ENCODE results near the gene MYO5A. TPM values are rescaled to one million over a fixed set of nuclear protein-coding genes. Genes with fewer than 3 reads are reported as not detected.

Gene MYO5A
- total RNA-seq, 1 donor from 2014 or later: 7.4 TPM

DNA sequence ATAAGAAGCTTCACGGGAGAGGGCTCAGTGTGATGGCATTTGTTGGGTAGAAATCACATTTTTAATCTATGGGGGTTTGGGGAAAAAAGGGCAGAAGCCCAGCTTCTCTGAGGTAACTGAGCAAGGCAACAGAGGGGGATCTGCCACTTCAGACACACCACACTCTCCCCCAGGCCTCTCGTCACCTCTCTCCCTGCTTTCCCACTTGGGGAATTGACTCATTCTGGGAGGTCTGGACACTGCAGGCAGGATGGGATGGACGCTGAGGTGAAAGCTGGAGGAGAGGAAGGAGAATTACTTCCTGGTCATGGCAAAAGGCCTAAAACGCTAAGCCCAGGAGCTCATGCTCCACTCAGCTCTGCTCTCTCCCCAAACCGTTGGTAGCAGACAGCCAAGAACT is 266.3 kb downstream of the MYO5A start:
- intact Hi-C loops (cut with DNase I): no loop called here
- DNase-seq (no peak), ATAC-seq (ENCODE audit: poor library complexity) (no peak)

DNA sequence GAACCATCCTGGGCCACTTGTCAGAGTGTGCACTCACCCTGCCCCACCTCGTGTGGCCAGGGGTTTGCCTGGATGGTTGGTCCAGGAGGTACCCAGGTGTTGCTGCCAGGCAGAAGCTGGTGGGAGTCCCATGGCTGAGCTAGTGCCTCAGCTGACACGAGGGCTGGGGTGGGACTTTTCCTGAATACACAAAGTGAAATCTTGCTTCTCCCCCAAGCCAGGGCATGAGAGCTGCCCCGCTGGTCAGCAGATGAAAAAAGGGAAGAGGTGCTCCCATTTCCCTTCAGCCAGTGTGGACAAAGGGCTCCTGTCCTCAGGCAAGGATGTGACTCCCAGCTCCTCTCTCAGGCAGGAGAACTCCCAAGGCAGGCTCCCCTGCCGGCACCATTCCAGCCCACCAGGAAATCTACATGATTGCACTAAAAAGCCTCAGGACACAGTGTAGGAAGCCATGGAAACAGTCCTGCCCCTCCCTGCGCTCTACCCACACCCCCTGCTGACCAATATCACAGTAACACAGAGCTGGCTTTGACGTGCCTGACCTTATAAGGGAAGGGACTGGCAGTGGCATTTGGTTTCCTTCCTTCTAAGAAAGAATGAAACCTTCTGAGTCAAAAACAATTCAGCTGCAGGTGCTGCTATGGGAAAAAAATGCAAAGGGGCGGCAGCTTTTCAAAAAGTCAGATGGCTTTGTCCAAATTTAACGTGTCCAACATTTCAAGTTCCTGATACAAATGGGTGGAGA is 267.0 kb downstream of the MYO5A start:
- intact Hi-C loops (cut with DNase I): no loop called here
- peak; percentile 89 for ATAC-seq (ENCODE audit: poor library complexity)
- DNase-seq: peak; percentile 72

DNA sequence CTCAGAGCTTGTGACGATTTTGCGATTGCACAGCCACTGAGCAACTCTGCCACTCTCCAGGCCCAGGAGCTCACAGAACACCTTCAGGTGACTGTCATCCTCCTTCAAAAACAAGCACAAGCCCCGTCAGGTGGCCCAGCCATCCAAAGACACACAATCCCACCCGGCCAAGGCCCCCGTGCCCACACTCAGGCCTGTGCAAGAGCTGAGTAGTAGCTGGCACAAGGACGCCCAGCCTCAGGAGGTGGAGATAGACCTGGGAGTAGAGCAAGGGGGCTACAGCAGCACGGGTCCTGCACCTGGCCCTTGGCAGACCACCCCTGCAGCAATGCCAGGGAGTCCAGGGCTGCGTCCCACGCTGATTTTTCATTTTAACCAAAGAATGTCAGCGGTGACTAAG is 267.7 kb downstream of the MYO5A start:
- no peak for DNase-seq
- ATAC-seq (ENCODE audit: poor library complexity): no peak
- intact Hi-C loops (cut with DNase I): no loop called here

DNA sequence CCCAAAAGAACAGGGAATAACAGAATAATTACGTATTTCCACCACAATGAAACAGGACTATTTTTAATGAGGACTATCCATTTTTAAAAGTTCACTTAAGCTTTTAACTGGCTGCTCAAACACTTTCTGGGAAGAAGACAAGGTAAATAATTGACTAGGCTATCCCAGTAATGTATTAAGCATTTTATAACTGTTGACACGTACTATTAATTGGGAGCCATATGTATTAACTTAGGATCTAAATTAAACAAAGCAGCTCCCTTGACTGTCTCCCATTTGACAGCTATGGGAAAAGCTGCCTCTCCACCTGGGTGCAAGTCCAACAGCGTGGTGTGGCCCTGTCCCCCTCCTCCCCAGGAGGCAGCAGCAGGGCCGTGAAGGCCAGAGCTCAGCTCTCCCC is 269.2 kb downstream of the MYO5A start:
- DNase-seq (no peak), ATAC-seq (ENCODE audit: poor library complexity) (no peak)
- intact Hi-C loops (cut with DNase I): no loop called here

DNA sequence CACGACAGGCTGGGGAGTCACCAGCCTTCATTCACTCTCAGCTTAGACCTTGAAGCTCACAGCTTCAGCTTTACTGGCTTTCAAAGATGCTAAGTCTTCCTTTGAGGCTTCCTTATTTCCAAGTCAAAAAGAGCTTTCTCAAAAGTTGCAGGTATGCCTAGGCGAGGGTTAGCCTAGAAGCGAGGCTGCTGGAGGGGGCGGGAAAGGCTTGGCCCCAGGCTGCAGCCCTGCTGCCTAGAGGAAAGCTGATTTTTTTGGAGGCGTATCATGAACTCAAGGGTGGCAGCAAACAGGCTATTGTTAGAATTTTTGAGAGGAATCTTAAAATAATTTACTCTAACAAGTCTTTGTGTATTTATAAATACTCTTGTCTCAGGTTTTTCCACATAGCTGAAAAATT is 270.2 kb downstream of the MYO5A start:
- DNase-seq: no peak
- no peak for ATAC-seq (ENCODE audit: poor library complexity)
- intact Hi-C loops (cut with DNase I): no loop called here

DNA sequence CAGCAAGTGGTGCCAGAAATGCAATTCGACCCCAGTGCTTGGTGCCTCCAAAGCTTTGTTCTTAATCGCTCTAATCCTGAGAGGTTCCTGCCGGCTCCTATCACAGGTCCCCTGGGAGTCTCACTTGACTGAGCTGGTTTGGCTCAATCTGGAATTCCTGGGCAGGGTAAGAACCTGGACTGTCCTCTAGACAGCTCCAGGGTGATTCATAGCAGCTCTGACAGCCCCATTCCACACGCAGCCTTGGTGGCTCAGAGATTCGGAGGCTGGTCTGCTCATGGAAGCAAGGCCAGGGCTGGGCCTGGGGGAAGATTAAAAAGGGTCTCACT is 271.0 kb downstream of the MYO5A start:
- no peak for DNase-seq
- intact Hi-C loops (cut with DNase I): no loop called here
- peak; percentile 48 for ATAC-seq (ENCODE audit: poor library complexity)

Small RNA genes lying within 50 kb of the gene (microRNA-seq; reads per million reads assigned to microRNA genes)
- gene MIR1266: not detected

Other genes starting within 250 kb of the MYO5A start
- gene MYO5C, start 233.1 kb downstream of the MYO5A start, total RNA-seq: 2.3 TPM
- 149 TPM for gene ARPP19, start 40.1 kb upstream of the MYO5A start, total RNA-seq
- 20.4 TPM for gene ATOSA, start 150.5 kb upstream of the MYO5A start, total RNA-seq